ENCODE results near the gene MYL6.

The MYL6 gene

DNA sequence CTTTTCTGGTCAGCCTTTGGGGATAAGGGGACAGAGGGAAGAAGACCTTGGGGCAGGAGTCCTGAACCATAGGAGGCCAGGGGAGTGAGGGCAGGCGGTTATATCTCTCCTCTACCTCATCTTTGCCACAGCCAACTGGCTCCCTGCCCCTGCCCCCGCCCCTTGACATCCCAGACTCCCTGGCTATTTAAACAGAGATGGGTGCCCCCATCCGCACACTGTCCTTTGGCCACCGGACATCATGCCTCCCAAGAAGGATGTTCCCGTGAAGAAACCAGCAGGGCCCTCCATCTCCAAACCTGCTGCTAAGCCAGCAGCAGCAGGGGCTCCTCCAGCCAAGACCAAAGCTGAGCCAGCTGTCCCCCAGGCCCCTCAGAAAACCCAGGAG, 4.5 kb upstream of the MYL6 start:
- TF ChIP-seq, protein P1, sequence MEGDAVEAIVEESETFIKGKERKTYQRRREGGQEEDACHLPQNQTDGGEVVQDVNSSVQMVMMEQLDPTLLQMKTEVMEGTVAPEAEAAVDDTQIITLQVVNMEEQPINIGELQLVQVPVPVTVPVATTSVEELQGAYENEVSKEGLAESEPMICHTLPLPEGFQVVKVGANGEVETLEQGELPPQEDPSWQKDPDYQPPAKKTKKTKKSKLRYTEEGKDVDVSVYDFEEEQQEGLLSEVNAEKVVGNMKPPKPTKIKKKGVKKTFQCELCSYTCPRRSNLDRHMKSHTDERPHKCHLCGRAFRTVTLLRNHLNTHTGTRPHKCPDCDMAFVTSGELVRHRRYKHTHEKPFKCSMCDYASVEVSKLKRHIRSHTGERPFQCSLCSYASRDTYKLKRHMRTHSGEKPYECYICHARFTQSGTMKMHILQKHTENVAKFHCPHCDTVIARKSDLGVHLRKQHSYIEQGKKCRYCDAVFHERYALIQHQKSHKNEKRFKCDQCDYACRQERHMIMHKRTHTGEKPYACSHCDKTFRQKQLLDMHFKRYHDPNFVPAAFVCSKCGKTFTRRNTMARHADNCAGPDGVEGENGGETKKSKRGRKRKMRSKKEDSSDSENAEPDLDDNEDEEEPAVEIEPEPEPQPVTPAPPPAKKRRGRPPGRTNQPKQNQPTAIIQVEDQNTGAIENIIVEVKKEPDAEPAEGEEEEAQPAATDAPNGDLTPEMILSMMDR (IDR thresholded peaks at IDR 0.05; ENCODE audit: low read depth, low read length) = no peak
- H3K4me3 ChIP-seq (ENCODE audit: low read depth, low read length) = peak overlapping the region; percentile 79

- TF ChIP-seq, protein P1 (IDR thresholded peaks at IDR 0.05; ENCODE audit: low read depth, low read length) = no peak
- no peak overlapping the region for H3K4me3 ChIP-seq (ENCODE audit: low read depth, low read length)
Observed at GRCh38 chr12:56154246-56154771, 3.9 kb upstream of the MYL6 start.

DNA sequence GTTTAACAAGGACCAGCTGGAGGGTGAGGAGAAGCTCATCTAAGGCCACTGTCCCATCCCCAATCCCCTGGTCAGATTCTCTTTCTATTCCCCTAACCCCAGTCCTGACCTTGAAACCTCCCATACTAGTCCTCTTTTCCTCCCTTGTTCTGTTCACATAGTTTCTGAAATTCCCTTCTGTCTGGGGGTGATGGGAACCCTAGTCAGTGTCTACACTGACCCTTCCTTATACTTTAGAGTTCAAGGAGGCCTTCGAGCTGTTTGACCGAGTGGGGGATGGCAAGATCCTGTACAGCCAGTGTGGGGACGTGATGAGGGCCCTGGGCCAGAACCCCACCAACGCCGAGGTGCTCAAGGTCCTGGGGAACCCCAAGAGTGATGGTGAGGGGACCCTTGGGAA, 3.3 kb upstream of the MYL6 start:
- no peak overlapping the region for H3K4me3 ChIP-seq (ENCODE audit: low read depth, low read length)
- TF ChIP-seq, protein P1 (IDR thresholded peaks at IDR 0.05; ENCODE audit: low read depth, low read length) = no peak

DNA sequence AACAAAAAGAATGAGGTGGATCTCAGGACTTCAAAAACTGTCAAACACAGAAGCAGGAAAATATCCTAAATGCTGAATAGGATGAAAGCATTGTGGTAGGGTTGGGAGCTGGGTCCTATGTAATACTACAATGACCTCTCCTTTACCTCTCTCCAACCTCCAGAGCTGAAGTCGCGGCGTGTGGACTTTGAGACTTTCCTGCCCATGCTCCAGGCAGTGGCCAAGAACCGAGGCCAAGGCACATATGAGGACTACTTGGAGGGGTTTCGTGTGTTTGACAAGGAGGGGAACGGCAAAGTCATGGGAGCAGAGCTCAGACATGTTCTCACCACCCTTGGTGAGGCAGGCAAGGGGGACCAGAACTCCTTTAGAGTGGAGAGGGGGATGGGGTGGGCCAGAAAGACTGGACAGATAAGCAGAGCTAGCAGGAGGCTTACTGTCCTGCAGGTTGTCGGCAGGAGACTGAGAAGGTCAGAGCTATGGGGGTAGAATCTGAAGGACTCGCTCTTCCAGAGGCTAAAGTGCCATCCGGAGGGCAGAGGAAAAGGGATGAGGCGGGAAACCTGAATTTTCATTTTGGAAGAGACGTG, 2.8 kb upstream of the MYL6 start:
- H3K4me3 ChIP-seq (ENCODE audit: low read depth, low read length) = no peak overlapping the region
- TF ChIP-seq, protein P1 (IDR thresholded peaks at IDR 0.05; ENCODE audit: low read depth, low read length) = no peak

GRCh38 chr12:56156464-56157200, 1.5 kb upstream of the MYL6 start:
- peak overlapping the region; percentile 87 for H3K4me3 ChIP-seq (ENCODE audit: low read depth, low read length)

- TF ChIP-seq, protein P1 (IDR thresholded peaks at IDR 0.05; ENCODE audit: low read depth, low read length) = peak; percentile 66
Observed at GRCh38 chr12:56157201-56158028, 744 bp upstream of the MYL6 start.

DNA sequence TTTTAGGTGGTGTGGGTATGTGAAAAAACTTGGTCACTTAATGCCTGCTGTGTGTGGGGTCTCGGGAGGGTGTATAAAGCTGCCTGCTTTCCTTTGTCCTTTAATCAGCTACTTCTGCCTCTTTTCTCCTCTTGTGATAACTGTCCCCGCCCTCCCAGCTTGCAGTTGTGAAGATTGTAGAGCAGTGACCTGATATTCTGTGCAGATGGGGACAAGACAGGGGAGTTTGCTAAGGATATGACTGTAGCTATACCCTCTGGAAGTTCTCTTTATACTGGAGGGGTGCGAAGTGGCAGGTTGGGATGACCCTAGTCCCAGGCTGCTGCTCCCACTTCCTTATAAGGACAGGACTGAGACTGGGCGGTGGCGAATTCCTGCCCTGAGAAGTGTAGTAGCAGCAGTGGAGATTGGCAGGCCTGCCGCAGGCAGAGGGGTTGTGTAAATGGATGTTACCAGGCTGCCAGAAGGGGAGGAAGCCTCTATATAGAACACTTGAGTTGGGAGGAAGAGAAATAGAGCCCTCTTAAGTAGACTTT, 835 bp downstream of the MYL6 start:
- peak overlapping the region; percentile 87 for H3K4me3 ChIP-seq (ENCODE audit: low read depth, low read length)
- TF ChIP-seq, protein P1 (IDR thresholded peaks at IDR 0.05; ENCODE audit: low read depth, low read length) = no peak

More at GRCh38 chr12:56157201-56158028, 744 bp upstream of the MYL6 start:
- H3K4me3 ChIP-seq (ENCODE audit: low read depth, low read length) = peak overlapping the region; percentile 87
